ENCODE results near the gene TOPAZ1.

Gene TOPAZ1

DNA sequence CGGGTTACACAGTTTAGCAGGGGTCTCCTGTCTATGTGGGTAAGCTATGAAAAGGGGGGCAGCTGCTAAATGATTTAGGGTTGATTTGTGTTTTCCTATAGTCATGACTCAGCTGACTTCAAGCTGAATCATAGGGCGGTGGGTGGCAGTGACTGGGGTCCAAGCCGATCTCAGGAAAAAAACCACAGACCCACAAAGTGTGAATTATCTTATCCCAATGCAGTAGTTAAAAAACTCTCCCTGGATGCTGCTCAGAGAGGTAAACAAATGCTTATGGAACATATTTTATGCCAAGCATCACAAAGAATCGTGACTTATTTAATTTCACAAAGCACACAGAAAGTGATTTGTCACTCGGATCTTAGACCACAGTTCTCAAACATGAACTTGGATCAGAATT lies 18.4 kb upstream of the TOPAZ1 start:
- DNase-seq (ENCODE audit: low read depth, low spot score) = no peak
- Histone ChIP-seq H3K9ac (ENCODE audit: insufficient read length) (no peak overlapping the region), H3K9me3 (ENCODE audit: low read depth, low read length) (no peaks in the 10 kb centered on the region), H3K27ac (no peak overlapping the region), H3K4me3 (no peak overlapping the region), H3K36me3 (ENCODE audit: insufficient read depth, low read length) (no peaks in the 10 kb centered on the region)
- TF ChIP-seq FOXP2 (optimal IDR thresholded peaks at IDR 0.05; ENCODE audit: control extremely low read depth, extremely low read length, insufficient read depth) = no peak
- TF ChIP-seq EZH2 (IDR thresholded peaks at IDR 0.05) = no peak
- TF ChIP-seq POLR2AphosphoS5 (IDR thresholded peaks at IDR 0.05; ENCODE audit: borderline replicate concordance, low read depth, low read length) = no peak

DNA sequence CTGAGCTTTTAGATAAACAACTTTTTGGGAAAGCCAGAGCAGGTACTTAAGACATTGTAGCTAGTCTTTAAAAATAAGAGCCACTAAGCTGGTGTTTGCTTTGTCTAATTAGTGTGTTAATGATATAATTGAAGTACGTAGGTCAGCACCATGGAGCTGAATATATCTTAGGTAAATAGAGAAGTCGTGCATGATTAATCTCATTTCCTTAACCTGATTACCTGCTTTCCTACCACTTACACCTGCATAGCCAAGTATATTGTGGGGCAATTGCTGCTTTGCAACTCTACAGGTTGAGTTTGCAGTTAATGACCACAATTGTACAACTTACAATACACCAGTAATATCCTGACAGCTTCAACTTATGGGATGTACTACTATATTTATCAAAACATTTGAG lies 17.6 kb upstream of the TOPAZ1 start:
- H3K4me3 ChIP-seq = no peak overlapping the region
- no peaks in the 10 kb centered on the region for H3K36me3 ChIP-seq (ENCODE audit: insufficient read depth, low read length)
- H3K9ac ChIP-seq (ENCODE audit: insufficient read length) = no peak overlapping the region
- H3K27ac ChIP-seq = no peak overlapping the region
- TF ChIP-seq POLR2AphosphoS5 (IDR thresholded peaks at IDR 0.05; ENCODE audit: borderline replicate concordance, low read depth, low read length) = no peak
- no peak for TF ChIP-seq FOXP2 (optimal IDR thresholded peaks at IDR 0.05; ENCODE audit: control extremely low read depth, extremely low read length, insufficient read depth)
- no peak for TF ChIP-seq EZH2 (IDR thresholded peaks at IDR 0.05)
- no peaks in the 10 kb centered on the region for H3K9me3 ChIP-seq (ENCODE audit: low read depth, low read length)
- DNase-seq (ENCODE audit: low read depth, low spot score) = no peak

DNA sequence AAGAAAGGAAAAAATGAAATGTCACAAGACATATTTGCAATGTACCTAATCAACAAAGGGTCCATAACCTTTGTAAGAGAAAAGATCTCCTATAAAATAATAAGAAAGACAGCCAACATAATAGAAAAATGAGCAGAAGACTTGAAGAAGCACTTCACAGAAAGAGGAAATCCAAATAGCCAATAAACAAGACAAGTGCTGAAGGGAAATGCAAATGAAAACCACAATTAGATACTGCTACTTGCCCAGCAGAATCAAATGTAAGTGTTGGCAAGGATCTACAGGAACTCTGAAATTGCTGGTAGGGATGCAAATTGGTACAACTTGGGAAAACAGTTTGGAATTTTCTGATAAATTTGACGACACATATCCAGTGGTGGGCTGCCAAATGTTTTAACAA lies 15.1 kb upstream of the TOPAZ1 start:
- Histone ChIP-seq H3K36me3 (ENCODE audit: insufficient read depth, low read length) (no peaks in the 10 kb centered on the region), H3K27ac (no peak overlapping the region)

GRCh38 chr3:44227632-44228031 lies 14.1 kb upstream of the TOPAZ1 start:
- Histone ChIP-seq H3K9me3 (ENCODE audit: low read depth, low read length) (no peaks in the 10 kb centered on the region), H3K27ac (no peak overlapping the region), H3K9ac (ENCODE audit: insufficient read length) (no peak overlapping the region), H3K36me3 (ENCODE audit: insufficient read depth, low read length) (no peaks in the 10 kb centered on the region), H3K4me3 (no peak overlapping the region)
- no peak for DNase-seq (ENCODE audit: low read depth, low spot score)
- TF ChIP-seq FOXP2 (optimal IDR thresholded peaks at IDR 0.05; ENCODE audit: control extremely low read depth, extremely low read length, insufficient read depth) (no peak), EZH2 (IDR thresholded peaks at IDR 0.05) (no peak), POLR2AphosphoS5 (IDR thresholded peaks at IDR 0.05; ENCODE audit: borderline replicate concordance, low read depth, low read length) (no peak)

More for the DNA sequence above, 15.1 kb upstream of the TOPAZ1 start:
- TF ChIP-seq POLR2AphosphoS5 (IDR thresholded peaks at IDR 0.05; ENCODE audit: borderline replicate concordance, low read depth, low read length) = no peak
- no peak for TF ChIP-seq FOXP2 (optimal IDR thresholded peaks at IDR 0.05; ENCODE audit: control extremely low read depth, extremely low read length, insufficient read depth)
- no peak for TF ChIP-seq EZH2 (IDR thresholded peaks at IDR 0.05)
- Histone ChIP-seq H3K9ac (ENCODE audit: insufficient read length) (no peak overlapping the region), H3K4me3 (no peak overlapping the region), H3K9me3 (ENCODE audit: low read depth, low read length) (no peaks in the 10 kb centered on the region)
- DNase-seq (ENCODE audit: low read depth, low spot score) = no peak

- no peak overlapping the region for H3K4me3 ChIP-seq
- no peaks in the 10 kb centered on the region for H3K9me3 ChIP-seq (ENCODE audit: low read depth, low read length)
- no peak for TF ChIP-seq FOXP2 (optimal IDR thresholded peaks at IDR 0.05; ENCODE audit: control extremely low read depth, extremely low read length, insufficient read depth)
- TF ChIP-seq POLR2AphosphoS5 (IDR thresholded peaks at IDR 0.05; ENCODE audit: borderline replicate concordance, low read depth, low read length) = no peak
- no peak for TF ChIP-seq EZH2 (IDR thresholded peaks at IDR 0.05)
- DNase-seq (ENCODE audit: low read depth, low spot score) = no peak
- H3K27ac ChIP-seq = no peak overlapping the region
- no peaks in the 10 kb centered on the region for H3K36me3 ChIP-seq (ENCODE audit: insufficient read depth, low read length)
- no peak overlapping the region for H3K9ac ChIP-seq (ENCODE audit: insufficient read length)
These were observed 12.8 kb upstream of the TOPAZ1 start for GRCh38 chr3:44228900-44229299.

DNA sequence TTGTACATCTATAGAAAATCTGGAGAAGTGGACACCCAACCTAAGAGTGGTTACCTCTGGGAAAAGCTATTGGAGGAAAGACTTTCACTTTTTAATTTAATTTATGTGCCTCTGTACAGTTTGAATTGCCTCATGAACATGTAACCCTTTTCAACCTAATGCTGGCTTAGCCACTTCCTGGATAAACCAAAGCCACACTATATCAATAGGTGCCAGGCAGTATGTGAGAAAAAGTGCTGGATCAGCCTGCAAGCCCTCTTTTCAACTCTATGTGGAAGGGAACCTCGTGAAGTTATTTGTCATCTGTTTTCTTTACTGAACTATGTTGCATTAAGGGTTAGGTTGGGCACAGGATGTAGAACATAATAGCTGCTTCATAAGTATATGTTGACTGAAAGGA lies 9.3 kb upstream of the TOPAZ1 start:
- Histone ChIP-seq H3K27ac (no peak overlapping the region), H3K9ac (ENCODE audit: insufficient read length) (no peak overlapping the region), H3K9me3 (ENCODE audit: low read depth, low read length) (no peaks in the 10 kb centered on the region), H3K36me3 (ENCODE audit: insufficient read depth, low read length) (no peaks in the 10 kb centered on the region), H3K4me3 (no peak overlapping the region)
- no peak for DNase-seq (ENCODE audit: low read depth, low spot score)
- TF ChIP-seq POLR2AphosphoS5 (IDR thresholded peaks at IDR 0.05; ENCODE audit: borderline replicate concordance, low read depth, low read length) = no peak
- TF ChIP-seq FOXP2 (optimal IDR thresholded peaks at IDR 0.05; ENCODE audit: control extremely low read depth, extremely low read length, insufficient read depth) = no peak
- TF ChIP-seq EZH2 (IDR thresholded peaks at IDR 0.05) = no peak

DNA sequence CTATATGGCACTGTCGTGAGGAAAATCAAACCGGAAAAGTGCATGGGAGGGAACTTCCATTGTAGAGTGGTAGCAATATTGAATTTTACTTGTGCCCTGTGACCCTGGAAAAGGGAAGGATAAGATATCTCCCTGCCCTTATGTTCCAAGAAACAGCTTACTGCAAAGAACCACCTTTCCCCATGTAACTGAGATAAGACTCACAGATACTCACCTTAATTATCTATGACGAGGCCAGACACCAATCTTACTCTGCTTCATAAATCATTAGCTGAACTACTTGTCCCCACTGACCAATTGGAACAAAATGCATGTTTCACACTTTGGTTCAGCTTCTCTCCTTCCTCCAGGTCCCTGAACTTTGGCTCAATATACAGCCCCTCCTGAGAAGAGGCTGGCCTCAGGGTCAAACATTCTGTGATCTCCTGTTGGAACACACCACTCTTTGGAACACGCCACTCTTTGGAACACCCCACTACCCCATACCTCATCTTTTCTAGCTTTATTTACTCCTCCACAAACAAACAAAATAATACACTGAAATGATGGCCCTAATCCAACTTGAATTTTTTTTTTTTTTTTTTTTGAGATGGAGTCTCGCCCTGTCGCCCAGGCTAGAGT lies 6.9 kb upstream of the TOPAZ1 start:
- H3K36me3 ChIP-seq (ENCODE audit: insufficient read depth, low read length) = no peaks in the 10 kb centered on the region
- TF ChIP-seq POLR2AphosphoS5 (IDR thresholded peaks at IDR 0.05; ENCODE audit: borderline replicate concordance, low read depth, low read length) (no peak), FOXP2 (optimal IDR thresholded peaks at IDR 0.05; ENCODE audit: control extremely low read depth, extremely low read length, insufficient read depth) (no peak), EZH2 (IDR thresholded peaks at IDR 0.05) (no peak)

DNA sequence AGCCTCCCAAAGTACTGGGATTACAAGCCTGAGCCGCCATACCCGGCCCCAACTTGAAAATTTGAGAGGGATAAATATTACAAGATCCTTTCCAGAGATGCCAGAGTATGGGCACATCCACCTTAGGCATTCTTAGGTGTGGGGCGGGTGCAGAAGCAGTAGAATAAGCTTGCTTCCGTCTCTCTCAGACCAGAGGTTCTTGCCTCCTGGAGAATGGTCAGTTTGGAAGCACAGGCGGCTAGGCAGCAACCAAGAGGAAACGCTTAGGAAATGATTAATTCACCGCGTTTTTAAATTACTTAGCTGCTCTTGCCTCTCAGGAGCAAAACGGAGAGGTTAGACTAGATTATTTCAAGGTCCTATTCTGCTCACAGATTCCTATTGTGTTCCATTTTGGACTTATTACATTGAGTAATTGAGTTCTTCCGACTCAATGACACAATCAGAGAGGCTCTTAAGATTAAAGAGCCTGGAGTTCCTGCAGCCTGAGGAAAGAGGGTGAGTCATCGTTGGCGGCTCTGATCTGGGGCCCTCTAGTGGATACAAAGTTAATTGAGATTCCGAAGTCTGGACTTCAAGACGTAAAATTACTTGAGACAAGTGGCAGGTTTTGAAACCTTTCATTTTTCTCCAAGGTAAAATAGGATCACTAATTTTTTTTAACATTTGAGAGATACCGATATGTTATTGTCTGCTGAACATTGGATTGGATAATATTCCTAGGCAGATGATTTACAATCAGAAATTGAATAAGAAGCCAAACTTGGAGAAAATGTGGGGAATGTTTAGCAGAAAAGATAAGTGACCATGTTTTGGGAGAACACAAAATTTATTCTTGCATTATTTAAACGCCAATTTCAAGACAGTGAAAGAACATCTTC lies 5.8 kb upstream of the TOPAZ1 start:
- H3K36me3 ChIP-seq (ENCODE audit: insufficient read depth, low read length) = no peaks in the 10 kb centered on the region
- H3K4me3 ChIP-seq = peak overlapping the region; percentile 31
- no peaks in the 10 kb centered on the region for H3K9me3 ChIP-seq (ENCODE audit: low read depth, low read length)
- no peak overlapping the region for H3K27ac ChIP-seq
- H3K9ac ChIP-seq (ENCODE audit: insufficient read length) = no peak overlapping the region
- TF ChIP-seq EZH2 (IDR thresholded peaks at IDR 0.05) = no peak
- TF ChIP-seq POLR2AphosphoS5 (IDR thresholded peaks at IDR 0.05; ENCODE audit: borderline replicate concordance, low read depth, low read length) = no peak
- TF ChIP-seq FOXP2 (optimal IDR thresholded peaks at IDR 0.05; ENCODE audit: control extremely low read depth, extremely low read length, insufficient read depth) = no peak
- DNase-seq (ENCODE audit: low read depth, low spot score) = peak; percentile 50

More for the DNA sequence above, 6.9 kb upstream of the TOPAZ1 start:
- DNase-seq (ENCODE audit: low read depth, low spot score) = no peak
- Histone ChIP-seq H3K9ac (ENCODE audit: insufficient read length) (no peak overlapping the region), H3K4me3 (no peak overlapping the region), H3K9me3 (ENCODE audit: low read depth, low read length) (no peaks in the 10 kb centered on the region), H3K27ac (no peak overlapping the region)

All from SK-N-MC (cell line).